ENCODE measurements around the gene NFATC3.

Gene NFATC3

GRCh38 chr16:68073902-68074760 is 11.0 kb upstream of the NFATC3 start:
- DNase-seq = no peak

- no peak for DNase-seq
Measured at GRCh38 chr16:68074850-68075555, 10.2 kb upstream of the NFATC3 start.

- DNase-seq = no peak
Measured at GRCh38 chr16:68075980-68076379, 9.2 kb upstream of the NFATC3 start.

- no peak for DNase-seq
Measured at GRCh38 chr16:68076560-68076959, 8.6 kb upstream of the NFATC3 start.

GRCh38 chr16:68077866-68078700 is 7.1 kb upstream of the NFATC3 start:
- DNase-seq = no peak

- no peak for DNase-seq
Measured at GRCh38 chr16:68078701-68079375, 6.3 kb upstream of the NFATC3 start.

- DNase-seq = no peak
Measured at GRCh38 chr16:68079376-68079625, 5.9 kb upstream of the NFATC3 start.

GRCh38 chr16:68079626-68080344 is 5.4 kb upstream of the NFATC3 start:
- DNase-seq = no peak

- DNase-seq = no peak
Measured at GRCh38 chr16:68081861-68082628, 3.1 kb upstream of the NFATC3 start.

- no peak for DNase-seq
Measured at GRCh38 chr16:68082629-68083238, 2.4 kb upstream of the NFATC3 start.

- no peak for DNase-seq
Measured at GRCh38 chr16:68083239-68083781, 1.9 kb upstream of the NFATC3 start.

GRCh38 chr16:68083861-68084503 is 1.2 kb upstream of the NFATC3 start:
- DNase-seq = no peak

- peak; percentile 28 to 68 for DNase-seq
Measured at GRCh38 chr16:68084504-68085258, 489 bp upstream of the NFATC3 start.

- DNase-seq = peak in 1 of 2 experiments; percentile 56
Measured at GRCh38 chr16:68086336-68086841, 1.2 kb downstream of the NFATC3 start.

GRCh38 chr16:68086860-68087268 is 1.7 kb downstream of the NFATC3 start:
- no peak for DNase-seq

- DNase-seq = no peak
Measured at GRCh38 chr16:68087688-68088087, 2.5 kb downstream of the NFATC3 start.

- no peak for DNase-seq
Measured at GRCh38 chr16:68088130-68088972, 3.2 kb downstream of the NFATC3 start.

GRCh38 chr16:68089067-68089466 is 3.9 kb downstream of the NFATC3 start:
- DNase-seq = no peak

Measured in SW 1271 (cell line).